SK-N-SH (cell line): Measurements from ENCODE around the gene C12orf43.

Experiments
- EP300 ChIP-seq, 2 experiments: IDR thresholded peaks; 2 replicates each; pipeline versions ENCODE4 v1.4.0 to v1.6.1; 2012; ENCODE audit warnings: borderline replicate concordance in 1 of 2, low read depth in 1 of 2, low read length in 1 of 2
- REST ChIP-seq: IDR thresholded peaks from 2 replicates; pipeline ENCODE4 v1.6.1; 2012; ENCODE audit warnings: mild to moderate bottlenecking, low read depth, low read length, moderate library complexity

- no peak for TF ChIP-seq EP300 (IDR thresholded peaks at IDR 0.05; ENCODE audit: borderline replicate concordance in 1 of 2, low read depth in 1 of 2, low read length in 1 of 2)
- TF ChIP-seq REST, result no peak
Observed at GRCh38 chr12:121001060-121001459, 15.2 kb downstream of the C12orf43 start.
